ENCODE results near the gene ZNF497. TPM values are rescaled to one million over a fixed set of nuclear protein-coding genes. Genes with fewer than 3 reads are reported as not detected.
A peak's percentile ranks its signal among the peaks of the same experiment; 100 is the strongest.

Gene ZNF497
- total and polyA plus RNA-seq, 10 of the 15 experiments (the other 5 are each of a cell fraction or from before 2014, with no cell fraction given): 0.09 to 0.82 (median 0.28) TPM

- in situ Hi-C loops (cut with MboI): no loop called here
- H2AFZ ChIP-seq (ENCODE audit: control insufficient read depth, low read depth, low read length): peak overlapping the region; percentile 98
- no peak for DNase-seq (ENCODE audit: low read depth, low spot score)
- ChIA-PET SMC1A (ENCODE audit: uncharacterized antibody, unreplicated experiment) (interaction anchor here (1.1 to 1.2 kb wide), 5 partner anchors 9 to 60 kb away, joined by 3 to 5 read pairs (median 3); partner anchors contain the start of gene ZNF324), RAD21 (ENCODE audit: unreplicated experiment) (interaction anchor here (0.8 to 1.3 kb wide), 6 partner anchors 22 to 111 kb away, joined by 3 to 6 read pairs (median 4); partner anchors contain the start of genes RPS5, ZBTB45, ZNF497 and ZSCAN22), CTCF (interaction anchor here (1.4 kb wide), 1 partner anchor 9 kb away, joined by 5 read pairs; no protein-coding TSS in a partner anchor), POLR2A (interaction anchor here (0.9 to 1.6 kb wide), 4 partner anchors 9 to 62 kb away, joined by 3 to 5 read pairs (median 4); partner anchors contain the start of genes ZNF324 and ZNF324B)
- peaks cover 8% of the 10 kb centered on the region for H3K4me1 ChIP-seq (ENCODE audit: control insufficient read depth, insufficient read depth, low read length)
- no peak for TF ChIP-seq SUZ12 (IDR thresholded peaks at IDR 0.05; ENCODE audit: unreplicated experiment)
- TF ChIP-seq KAT2A (conservative IDR thresholded peaks at IDR 0.05; ENCODE audit: control insufficient read depth, low read depth, low read length): no peak
- 0 out of 2 replicates have a peak, but pooled peaks have one; percentile 35 for TF ChIP-seq MLLT1 (IDR thresholded peaks at IDR 0.05)
- peak; percentile 13; the same call in 1 of the 2 replicates for TF ChIP-seq HDGF (IDR thresholded peaks at IDR 0.05)
- TF ChIP-seq NKRF (conservative IDR thresholded peaks at IDR 0.05): 0 out of 2 replicates have a peak, but pooled peaks have one; percentile 8
- no peak for TF ChIP-seq USF2 (IDR thresholded peaks at IDR 0.05; ENCODE audit: borderline replicate concordance, low read depth, low read length)
- TF ChIP-seq BACH1 (IDR thresholded peaks at IDR 0.05; ENCODE audit: borderline replicate concordance): peak; percentile 7; the same call in 1 of the 2 replicates
- H3K27me3 ChIP-seq (replicated peaks in 1 of 2; ENCODE audit: control insufficient read depth in 2 of 2, insufficient read depth in 2 of 2, low read length in 1 of 2): no peaks in the 10 kb centered on the region
- H4K20me1 ChIP-seq (ENCODE audit: control insufficient read depth, insufficient read depth): no peaks in the 10 kb centered on the region
- 3% methylated on average over 34 of the region's 34 CpGs for WGBS (ENCODE audit: insufficient coverage, insufficient replicate concordance, low lambda C conversion rate, missing lambda C conversion rate)
- peaks cover 16% of the 10 kb centered on the region for H3K79me2 ChIP-seq (ENCODE audit: control insufficient read depth, insufficient read depth, low read length)
- intact Hi-C loops (cut with micrococcal nuclease; ENCODE audit: unreplicated experiment): loop anchor here (5.0 kb wide), 1 partner anchor 58 kb away; the partner anchor contains the start of gene ZNF324
- H3K4me3 ChIP-seq: peak overlapping the region; percentile 90
- no peak for FAIRE-seq
- no peaks in the 10 kb centered on the region for H3K9me3 ChIP-seq (replicated peaks; ENCODE audit: control insufficient read depth, insufficient read depth, low read length)
- peak overlapping the region; percentile 71 for H3K4me2 ChIP-seq (ENCODE audit: control insufficient read depth, insufficient read depth)
- no peaks in the 10 kb centered on the region for H3K36me3 ChIP-seq (ENCODE audit: control insufficient read depth in 2 of 2, insufficient read depth in 2 of 2, low read length in 1 of 2)
- peak overlapping the region; percentile 73 for H3K9ac ChIP-seq (ENCODE audit: control insufficient read depth, insufficient read depth, low read length)
- TSS peak; percentile 72 for BruUV-seq (replicated peaks)
- peak overlapping the region; percentile 80 for H3K27ac ChIP-seq (ENCODE audit: control insufficient read depth, insufficient read depth)
- ATAC-seq: peak; percentile 50
These were observed 46.6 kb upstream of the ZNF497 start for GRCh38 chr19:58409010-58409790.

All from GM12878 (cell line).